HepG2 (cell line): ENCODE results near the gene NAGK. TPM values are rescaled to one million over a fixed set of nuclear protein-coding genes. Genes with fewer than 3 reads are reported as not detected.

Experiments
- FOXJ3 ChIP-seq: sonication (generic); formaldehyde crosslinking; IDR thresholded peaks from 2 replicates; pipeline ENCODE4 v1.4.0; 2020; ENCODE audit warnings: missing genetic modification reagents, mild to moderate bottlenecking, borderline replicate concordance
- FOXP1 ChIP-seq, 2 experiments: fragments of 450-650 bp in 1 of 2; IDR thresholded peaks; 2 replicates each; pipeline ENCODE4 v1.6.1; 2017 to 2018; ENCODE audit warnings: antibody characterized with exemption in 1 of 2
- GTF3A ChIP-seq: sonication (generic); formaldehyde crosslinking; conservative IDR thresholded peaks from 2 replicates; pipeline ENCODE4 v1.4.0; 2020; ENCODE audit warnings: mild to moderate bottlenecking, missing genetic modification reagents
- MATR3 ChIP-seq: sonication (generic); formaldehyde crosslinking; IDR thresholded peaks from 2 replicates; pipeline ENCODE4 v1.4.0; 2020; ENCODE audit warnings: missing genetic modification reagents
- MZF1 ChIP-seq: sonication (generic); formaldehyde crosslinking; IDR thresholded peaks from 2 replicates; pipeline ENCODE4 v1.8.1; 2023; ENCODE audit warnings: mild to moderate bottlenecking, missing genetic modification reagents, borderline replicate concordance
- NONO ChIP-seq, 2 experiments: fragments of 450-650 bp in 1 of 2; sonication (generic) in 1 of 2; formaldehyde crosslinking in 1 of 2; IDR thresholded peaks in 1 of 2; conservative IDR thresholded peaks in 1 of 2; 2 replicates each; pipeline versions ENCODE4 v1.6.1 to v1.8.0; 2017 to 2022; ENCODE audit warnings: mild to moderate bottlenecking in 1 of 2, missing genetic modification reagents in 1 of 2, moderate library complexity in 1 of 2
- PAWR ChIP-seq: sonication (generic); formaldehyde crosslinking; IDR thresholded peaks from 2 replicates; pipeline ENCODE4 v1.4.0; 2020; ENCODE audit warnings: missing genetic modification reagents, mild to moderate bottlenecking, borderline replicate concordance
- REL ChIP-seq: sonication (generic); formaldehyde crosslinking; conservative IDR thresholded peaks from 2 replicates; pipeline ENCODE4 v1.8.0; 2022; ENCODE audit warnings: mild to moderate bottlenecking, missing genetic modification reagents, moderate library complexity
- SNAI1 ChIP-seq: sonication (generic); formaldehyde crosslinking; IDR thresholded peaks from 2 replicates; pipeline ENCODE4 v1.5.0; 2020; ENCODE audit warnings: mild to moderate bottlenecking, missing genetic modification reagents, borderline replicate concordance
- SOX5 ChIP-seq: IDR thresholded peaks from 2 replicates; pipeline ENCODE4 v1.6.1; 2016; ENCODE audit warnings: borderline replicate concordance
- SP1 ChIP-seq, 2 experiments: fragments of 450-650 bp in 1 of 2; sonication (generic) in 1 of 2; formaldehyde crosslinking in 1 of 2; IDR thresholded peaks; 2 replicates each; pipeline versions ENCODE4 v1.4.0 to v1.6.1; 2016 to 2020; ENCODE audit warnings: missing genetic modification reagents in 1 of 2
- ZBTB1 ChIP-seq: sonication (generic); formaldehyde crosslinking; IDR thresholded peaks from 2 replicates; pipeline ENCODE4 v1.4.0; 2020; ENCODE audit warnings: missing genetic modification reagents, borderline replicate concordance
- ZFP36 ChIP-seq: fragments of 150-350 bp; IDR thresholded peaks from 2 replicates; pipeline ENCODE4 v1.6.1; 2018; ENCODE audit warnings: borderline replicate concordance, low read length, low read depth; ENCODE audit not compliant: partially characterized antibody
- ZKSCAN8 ChIP-seq: IDR thresholded peaks from 2 replicates; pipeline ENCODE4 v1.6.1; 2016; ENCODE audit warnings: borderline replicate concordance, missing genetic modification reagents, missing compliant biosample characterization
- ZNF160 ChIP-seq: sonication (generic); formaldehyde crosslinking; IDR thresholded peaks from 2 replicates; pipeline ENCODE4 v1.8.0; 2022; ENCODE audit warnings: mild to moderate bottlenecking, inconsistent platforms, missing genetic modification reagents
- ZNF382 ChIP-seq: sonication (generic); formaldehyde crosslinking; IDR thresholded peaks from 2 replicates; pipeline ENCODE4 v1.5.0; 2020; ENCODE audit warnings: missing genetic modification reagents, mild to moderate bottlenecking, borderline replicate concordance
- ZNF564 ChIP-seq: sonication (generic); formaldehyde crosslinking; IDR thresholded peaks from 2 replicates; pipeline ENCODE4 v1.8.1; 2023; ENCODE audit warnings: mild to moderate bottlenecking, missing genetic modification reagents
- polyA plus RNA-seq, 8 experiments: library from polyadenylated mRNA; depleted of rRNA in 3 of 8; stranded (reverse) in 7 of 8; unstranded in 1 of 8; fragments of >200 nt; fragmentation: Illumina TruSeq in 4 of 8; extraction: Trizol in 4 of 8; gene quantifications; 2 replicates each; pipeline versions ENCODE4 v1.2.1 to v1.2.3, GENCODE V29; 2011 to 2016; ENCODE audit warnings: low read depth in 4 of 8, missing spikeins in 1 of 8, mixed read lengths in 1 of 8; ENCODE audit not compliant: insufficient read depth in 1 of 8
- total RNA-seq, 5 experiments: library from RNA; depleted of rRNA; stranded (reverse); fragments of >200 nt; fragmentation: Illumina TruSeq; extraction: Trizol; gene quantifications; 2 replicates each; pipeline ENCODE4 v1.2.3, GENCODE V29; 2016; ENCODE audit warnings: low read depth in 1 of 5
- TF ChIP-seq, protein P1 (sequence below): sonication (generic); formaldehyde crosslinking; IDR thresholded peaks from 2 replicates; pipeline ENCODE4 v1.4.0; 2020; ENCODE audit warnings: mild to moderate bottlenecking, missing genetic modification reagents
- TF ChIP-seq, protein P2 (sequence below): sonication (generic); formaldehyde crosslinking; IDR thresholded peaks from 2 replicates; pipeline ENCODE4 v1.8.0; 2022; ENCODE audit warnings: missing genetic modification reagents, low read depth, mild to moderate bottlenecking, borderline replicate concordance
- TF ChIP-seq, protein P3 (sequence below): sonication (generic); formaldehyde crosslinking; IDR thresholded peaks from 2 replicates; pipeline ENCODE4 v1.5.0; 2020; ENCODE audit warnings: mild to moderate bottlenecking, missing genetic modification reagents
- TF ChIP-seq, protein P4 (sequence below): sonication (generic); formaldehyde crosslinking; IDR thresholded peaks from 2 replicates; pipeline ENCODE4 v1.4.0; 2020; ENCODE audit warnings: missing genetic modification reagents

NAGK gene
- total and polyA plus RNA-seq, 2 of the 13 experiments (the other 11 are each of a cell fraction or from before 2014, with no cell fraction given): 24.4 to 35.2 TPM

DNA sequence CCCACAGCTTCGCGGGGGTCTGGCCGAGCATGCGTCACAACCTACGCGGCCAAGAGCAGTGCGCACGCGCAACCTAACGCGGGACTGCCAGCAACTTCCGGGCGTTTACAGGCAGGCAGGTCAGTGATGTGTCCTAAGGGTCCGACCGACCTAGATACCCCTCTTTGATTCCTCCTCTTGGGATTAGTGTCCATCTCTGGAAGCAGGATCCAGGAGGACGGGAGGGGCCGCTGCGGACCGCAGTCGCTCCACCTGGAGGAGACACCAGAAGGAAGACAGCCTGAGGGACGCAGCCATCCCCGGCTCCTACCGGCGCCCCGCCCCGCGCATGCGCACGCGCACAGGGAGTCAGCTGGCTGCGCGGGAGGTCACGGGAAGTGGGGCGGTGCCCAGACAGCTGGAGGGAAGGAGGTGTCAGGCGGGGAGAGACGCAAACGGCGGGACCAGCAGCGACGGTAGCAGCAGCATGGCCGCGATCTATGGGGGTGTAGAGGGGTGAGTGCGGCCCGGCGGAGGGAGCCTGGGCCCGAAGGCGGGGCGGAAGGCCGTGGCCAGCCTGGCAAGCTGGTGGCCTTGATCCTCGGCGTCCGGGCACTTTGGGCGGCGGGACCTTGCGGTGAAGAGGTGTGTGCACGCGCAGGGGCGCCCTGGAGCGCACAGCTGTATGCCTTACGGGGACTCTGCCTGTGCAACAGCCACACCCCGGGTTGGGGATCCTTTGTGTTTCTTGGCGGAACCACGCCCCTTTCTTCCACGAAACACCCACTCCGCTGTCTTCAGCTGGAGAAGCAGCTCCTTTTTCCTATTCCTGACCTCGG, at the start of gene NAGK (continued):
- TF ChIP-seq GTF3A (CRISPR knock-in tag) (peak; percentile 98; the same call in 1 of the 2 replicates), PAWR (CRISPR knock-in tag) (no peak; the same call in 1 of the 2 replicates), ZKSCAN8 (peak; percentile 85), MZF1 (CRISPR knock-in tag) (peak; percentile 91), ZFP36 (no peak), MATR3 (CRISPR knock-in tag) (no peak), ZNF382 (CRISPR knock-in tag) (no peak), ZNF564 (peak; percentile 93), SNAI1 (peak; percentile 93), ZBTB1 (CRISPR knock-in tag) (no peak), SOX5 (CRISPR knock-in tag) (peak; percentile 72), FOXP1 (IDR thresholded peaks at IDR 0.05) (no peak), FOXP1 (CRISPR knock-in tag; IDR thresholded peaks at IDR 0.05) (no peak), REL (CRISPR knock-in tag) (peak; percentile 99), SP1 (IDR thresholded peaks at IDR 0.05) (no peak), SP1 (CRISPR knock-in tag; IDR thresholded peaks at IDR 0.05) (peak; percentile 95), ZNF160 (CRISPR knock-in tag) (peak; percentile 88), FOXJ3 (CRISPR knock-in tag) (peak; percentile 79; the same call in 1 of the 2 replicates), NONO (IDR thresholded peaks at IDR 0.05) (no peak), NONO (CRISPR knock-in tag; conservative IDR thresholded peaks at IDR 0.05) (peak; percentile 99)
- TF ChIP-seq, protein P1, sequence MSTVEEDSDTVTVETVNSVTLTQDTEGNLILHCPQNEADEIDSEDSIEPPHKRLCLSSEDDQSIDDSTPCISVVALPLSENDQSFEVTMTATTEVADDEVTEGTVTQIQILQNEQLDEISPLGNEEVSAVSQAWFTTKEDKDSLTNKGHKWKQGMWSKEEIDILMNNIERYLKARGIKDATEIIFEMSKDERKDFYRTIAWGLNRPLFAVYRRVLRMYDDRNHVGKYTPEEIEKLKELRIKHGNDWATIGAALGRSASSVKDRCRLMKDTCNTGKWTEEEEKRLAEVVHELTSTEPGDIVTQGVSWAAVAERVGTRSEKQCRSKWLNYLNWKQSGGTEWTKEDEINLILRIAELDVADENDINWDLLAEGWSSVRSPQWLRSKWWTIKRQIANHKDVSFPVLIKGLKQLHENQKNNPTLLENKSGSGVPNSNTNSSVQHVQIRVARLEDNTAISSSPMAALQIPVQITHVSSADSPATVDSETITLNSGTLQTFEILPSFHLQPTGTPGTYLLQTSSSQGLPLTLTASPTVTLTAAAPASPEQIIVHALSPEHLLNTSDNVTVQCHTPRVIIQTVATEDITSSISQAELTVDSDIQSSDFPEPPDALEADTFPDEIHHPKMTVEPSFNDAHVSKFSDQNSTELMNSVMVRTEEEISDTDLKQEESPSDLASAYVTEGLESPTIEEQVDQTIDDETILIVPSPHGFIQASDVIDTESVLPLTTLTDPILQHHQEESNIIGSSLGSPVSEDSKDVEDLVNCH (CRISPR knock-in tag): peak; percentile 96
- TF ChIP-seq, protein P2, sequence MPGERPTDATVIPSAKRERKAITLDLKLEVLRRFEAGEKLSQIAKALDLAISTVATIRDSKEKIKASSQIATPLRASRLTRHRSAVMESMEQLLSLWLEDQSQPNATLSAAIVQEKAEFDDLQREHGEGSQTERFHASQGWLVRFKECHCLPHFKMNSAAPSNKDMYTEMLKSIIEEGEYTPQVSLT (CRISPR knock-in tag): peak; percentile 88; the same call in 1 of the 2 replicates
- TF ChIP-seq, protein P3, sequence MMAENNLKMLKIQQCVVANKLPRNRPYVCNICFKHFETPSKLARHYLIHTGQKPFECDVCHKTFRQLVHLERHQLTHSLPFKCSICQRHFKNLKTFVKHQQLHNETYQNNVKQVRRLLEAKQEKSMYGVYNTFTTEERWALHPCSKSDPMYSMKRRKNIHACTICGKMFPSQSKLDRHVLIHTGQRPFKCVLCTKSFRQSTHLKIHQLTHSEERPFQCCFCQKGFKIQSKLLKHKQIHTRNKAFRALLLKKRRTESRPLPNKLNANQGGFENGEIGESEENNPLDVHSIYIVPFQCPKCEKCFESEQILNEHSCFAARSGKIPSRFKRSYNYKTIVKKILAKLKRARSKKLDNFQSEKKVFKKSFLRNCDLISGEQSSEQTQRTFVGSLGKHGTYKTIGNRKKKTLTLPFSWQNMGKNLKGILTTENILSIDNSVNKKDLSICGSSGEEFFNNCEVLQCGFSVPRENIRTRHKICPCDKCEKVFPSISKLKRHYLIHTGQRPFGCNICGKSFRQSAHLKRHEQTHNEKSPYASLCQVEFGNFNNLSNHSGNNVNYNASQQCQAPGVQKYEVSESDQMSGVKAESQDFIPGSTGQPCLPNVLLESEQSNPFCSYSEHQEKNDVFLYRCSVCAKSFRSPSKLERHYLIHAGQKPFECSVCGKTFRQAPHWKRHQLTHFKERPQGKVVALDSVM (CRISPR knock-in tag): peak; percentile 74
- TF ChIP-seq, protein P4, sequence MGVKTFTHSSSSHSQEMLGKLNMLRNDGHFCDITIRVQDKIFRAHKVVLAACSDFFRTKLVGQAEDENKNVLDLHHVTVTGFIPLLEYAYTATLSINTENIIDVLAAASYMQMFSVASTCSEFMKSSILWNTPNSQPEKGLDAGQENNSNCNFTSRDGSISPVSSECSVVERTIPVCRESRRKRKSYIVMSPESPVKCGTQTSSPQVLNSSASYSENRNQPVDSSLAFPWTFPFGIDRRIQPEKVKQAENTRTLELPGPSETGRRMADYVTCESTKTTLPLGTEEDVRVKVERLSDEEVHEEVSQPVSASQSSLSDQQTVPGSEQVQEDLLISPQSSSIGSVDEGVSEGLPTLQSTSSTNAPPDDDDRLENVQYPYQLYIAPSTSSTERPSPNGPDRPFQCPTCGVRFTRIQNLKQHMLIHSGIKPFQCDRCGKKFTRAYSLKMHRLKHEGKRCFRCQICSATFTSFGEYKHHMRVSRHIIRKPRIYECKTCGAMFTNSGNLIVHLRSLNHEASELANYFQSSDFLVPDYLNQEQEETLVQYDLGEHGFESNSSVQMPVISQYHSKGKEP (CRISPR knock-in tag): peak; percentile 97; the same call in 1 of the 2 replicates
